Loucy (cell line): ENCODE measurements around the gene COPS7A.
A peak's percentile ranks its signal among the peaks of the same experiment; 100 is the strongest.

Experiments
- H2AFZ ChIP-seq: fragments of 200-600 bp; sonication (generic); 2 replicates; pipeline ENCODE4 v1.6.0; 2016; ENCODE audit warnings: antibody characterized with exemption, mild to moderate bottlenecking, low read length, moderate library complexity
- H3F3A ChIP-seq: fragments of 200-600 bp; 2 replicates; pipeline ENCODE4 v1.6.0; 2016; ENCODE audit warnings: antibody characterized with exemption, low read depth, mild to moderate bottlenecking
- H3K27me3 ChIP-seq: fragments of 200-600 bp; sonication (generic); 2 replicates; pipeline ENCODE4 v1.6.1; 2014; ENCODE audit warnings: low read length, mild to moderate bottlenecking; ENCODE audit not compliant: insufficient read depth, poor library complexity, severe bottlenecking
- H3K36me3 ChIP-seq: fragments of 200-600 bp; sonication (generic); 2 replicates; pipeline ENCODE4 v1.6.1; 2016; ENCODE audit warnings: low read length; ENCODE audit not compliant: insufficient read depth
- H3K4me1 ChIP-seq: fragments of 200-600 bp; sonication (generic); 2 replicates; pipeline ENCODE4 v1.5.1; 2014; ENCODE audit warnings: low read length, mild to moderate bottlenecking; ENCODE audit not compliant: insufficient read depth, poor library complexity, severe bottlenecking
- H3K4me2 ChIP-seq: fragments of 200-600 bp; sonication (generic); 2 replicates; pipeline ENCODE4 v1.6.0; 2014; ENCODE audit warnings: antibody characterized with exemption, low read length, low read depth, mild to moderate bottlenecking; ENCODE audit not compliant: poor library complexity, severe bottlenecking
- H3K4me3 ChIP-seq: fragments of 200-600 bp; sonication (generic); 2 replicates; pipeline ENCODE4 v1.5.1; 2014; ENCODE audit warnings: low read length, mild to moderate bottlenecking, mixed read lengths; ENCODE audit not compliant: poor library complexity, severe bottlenecking
- H3K79me2 ChIP-seq: fragments of 200-600 bp; sonication (generic); 2 replicates; pipeline ENCODE4 v1.6.1; 2014; ENCODE audit warnings: low read length; ENCODE audit not compliant: insufficient read depth
- H3K9ac ChIP-seq: fragments of 200-600 bp; sonication (generic); 2 replicates; pipeline ENCODE4 v1.6.0; 2014; ENCODE audit warnings: mild to moderate bottlenecking, low read depth, low read length, moderate library complexity; ENCODE audit not compliant: poor library complexity, severe bottlenecking
- H3K9me2 ChIP-seq: fragments of 200-600 bp; sonication (generic); replicated peaks from 2 replicates; pipeline ENCODE4 v1.6.1; 2016; ENCODE audit warnings: low read depth, low read length, mixed read lengths
- H3K9me3 ChIP-seq: fragments of 200-600 bp; sonication (generic); 2 replicates; pipeline ENCODE4 v1.6.1; 2014; ENCODE audit warnings: mild to moderate bottlenecking, antibody characterized with exemption, low read length, low read depth; ENCODE audit not compliant: insufficient read depth
- H4K20me1 ChIP-seq: fragments of 200-600 bp; sonication (generic); 2 replicates; pipeline ENCODE4 v1.6.0; 2014; ENCODE audit warnings: antibody characterized with exemption, low read length, mild to moderate bottlenecking; ENCODE audit not compliant: insufficient read depth, poor library complexity, severe bottlenecking
- CTCF ChIP-seq: fragments of 200-600 bp; sonication (generic); conservative IDR thresholded peaks from 2 replicates; pipeline ENCODE4 v1.5.1; 2014; ENCODE audit warnings: mild to moderate bottlenecking, antibody characterized with exemption, low read length
- EZH2phosphoT487 ChIP-seq: fragments of 200-600 bp; IDR thresholded peaks from 2 replicates; pipeline ENCODE4 v1.6.1; 2018; ENCODE audit warnings: antibody characterized with exemption, mild to moderate bottlenecking, moderate library complexity, borderline replicate concordance

Gene COPS7A

GRCh38 chr12:6778574-6779550 is 55.0 kb downstream of the COPS7A start:
- Histone ChIP-seq H3K36me3 (no peaks in the 10 kb centered on the region), H3K79me2 (no peaks in the 10 kb centered on the region), H3K4me2 (peak overlapping the region; percentile 53), H3F3A (no peaks in the 10 kb centered on the region), H3K4me3 (peak overlapping the region; percentile 46), H2AFZ (peak overlapping the region; percentile 35; the same call in 1 of the 2 replicates), H3K27me3 (no peaks in the 10 kb centered on the region), H3K4me1 (peaks cover 4% of the 10 kb centered on the region), H4K20me1 (no peaks in the 10 kb centered on the region), H3K9me3 (no peaks in the 10 kb centered on the region), H3K9me2 (no peaks in the 10 kb centered on the region), H3K9ac (peak overlapping the region; percentile 34)
- TF ChIP-seq CTCF (peak; percentile 95), EZH2phosphoT487 (no peak)

- TF ChIP-seq EZH2phosphoT487 (no peak), CTCF (no peak)
- Histone ChIP-seq H3K9me3 (no peaks in the 10 kb centered on the region), H2AFZ (no peak overlapping the region), H3K4me2 (no peak overlapping the region), H3K79me2 (no peaks in the 10 kb centered on the region), H3K36me3 (no peaks in the 10 kb centered on the region), H3K27me3 (no peaks in the 10 kb centered on the region), H3K9ac (no peak overlapping the region), H3F3A (no peaks in the 10 kb centered on the region), H3K4me3 (no peak overlapping the region), H3K4me1 (peaks cover 4% of the 10 kb centered on the region), H4K20me1 (no peaks in the 10 kb centered on the region), H3K9me2 (no peaks in the 10 kb centered on the region)
Observed at GRCh38 chr12:6779708-6780432, 56.0 kb downstream of the COPS7A start.

GRCh38 chr12:6780573-6780972 is 56.7 kb downstream of the COPS7A start:
- H3K9me2 ChIP-seq, result no peaks in the 10 kb centered on the region
- H4K20me1 ChIP-seq, result no peaks in the 10 kb centered on the region
- H3K4me1 ChIP-seq, result peaks cover 4% of the 10 kb centered on the region
- no peaks in the 10 kb centered on the region for H3K9me3 ChIP-seq
- no peaks in the 10 kb centered on the region for H3K79me2 ChIP-seq
- no peaks in the 10 kb centered on the region for H3K27me3 ChIP-seq
- H3K9ac ChIP-seq, result no peak overlapping the region
- no peak overlapping the region for H3K4me3 ChIP-seq
- no peak for TF ChIP-seq CTCF
- TF ChIP-seq EZH2phosphoT487, result no peak
- H3K36me3 ChIP-seq, result no peaks in the 10 kb centered on the region
- no peaks in the 10 kb centered on the region for H3F3A ChIP-seq
- no peak overlapping the region for H2AFZ ChIP-seq
- H3K4me2 ChIP-seq, result no peak overlapping the region
